Stimulated activated CD4-positive, alpha-beta T cell treated with anti-CD3 and anti-CD28 coated beads, Interleukin-1b, Interleukin-23, amount 100 ng/mL, for 48 hours (primary cell): ENCODE data around the gene MAPT.

Experiments
- DNase-seq: peaks from one replicate; pipeline ENCODE4 v3.0.0-alpha.2; 2020

The MAPT gene

DNA sequence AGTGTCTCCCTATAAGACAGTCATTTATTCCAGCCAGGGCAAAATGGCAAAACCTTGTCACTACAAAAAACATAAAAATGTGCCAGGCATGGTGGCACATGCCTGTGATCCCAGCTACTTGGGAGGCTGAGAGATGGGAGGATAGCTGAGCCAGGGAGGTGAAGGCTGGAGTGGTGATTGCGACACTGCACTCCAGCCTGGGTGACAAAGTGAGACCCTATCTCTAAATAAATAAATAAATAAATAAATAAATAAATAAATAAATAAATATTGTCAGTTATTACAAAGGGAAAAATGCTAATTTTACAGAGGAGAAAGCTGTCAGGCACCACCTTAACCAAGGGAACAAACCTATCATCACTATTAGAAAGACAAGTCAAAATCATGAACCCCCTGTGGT lies 180.2 kb downstream of the MAPT start:
- DNase-seq, result no peak
